Lower lobe of right lung (tissue), 2 donors: Measurements from ENCODE around the gene CNN2. TPM values are rescaled to one million over a fixed set of nuclear protein-coding genes. Genes with fewer than 3 reads are reported as not detected.
A peak's percentile ranks its signal among the peaks of the same experiment; 100 is the strongest.

Experiments used
- ATAC-seq, 2 donors: fragments of 200-7000 bp; cut with Tn5 transposase; one replicate each; pipeline ENCODE4 v1.9.1; 2020 to 2022; ENCODE audit warnings: mild to moderate bottlenecking in 2 of 2, moderate library complexity in 2 of 2
- DNase-seq: peaks from one replicate; pipeline ENCODE4 v3.0.0-alpha.2; 2020
- H3K27ac ChIP-seq: fragments of 200-600 bp; one replicate; pipeline ENCODE4 v1.8.0; 2022
- H3K27me3 ChIP-seq: fragments of 200-600 bp; one replicate; pipeline ENCODE4 v1.8.0; 2022; ENCODE audit warnings: low read depth
- H3K36me3 ChIP-seq: fragments of 200-600 bp; one replicate; pipeline ENCODE4 v1.8.0; 2022; ENCODE audit warnings: mild to moderate bottlenecking
- H3K4me1 ChIP-seq: fragments of 200-600 bp; one replicate; pipeline ENCODE4 v1.8.0; 2022
- H3K4me3 ChIP-seq: fragments of 200-600 bp; one replicate; pipeline ENCODE4 v1.8.0; 2022; ENCODE audit warnings: mild to moderate bottlenecking
- H3K9me3 ChIP-seq: fragments of 200-600 bp; one replicate; pipeline ENCODE4 v1.8.0; 2022
- CTCF ChIP-seq: fragments of 200-600 bp; IDR thresholded peaks from one replicate; pipeline ENCODE4 v1.8.0; 2022; ENCODE audit warnings: antibody characterized with exemption, mild to moderate bottlenecking
- intact Hi-C: fragments of 100-400 bp; cut with DNase I; formaldehyde crosslinking; loops from one replicate; pipeline ENCODE4 v1.11.0; 2022
- total RNA-seq: library from RNA; stranded (reverse); fragmentation: NEBNext Ultra II Directional; extraction: Animal tissue kit (Norgen Biotek cat#: 25700); gene quantifications from one replicate; pipeline ENCODE4 v1.2.1, GENCODE V29; 2021
- donor health status: DM: no; HTN: yes; CAD: no; lungs with severe emphysema.

Gene CNN2
- total RNA-seq, 1 donor from 2014 or later: 158 TPM

- Histone ChIP-seq H3K36me3 (peaks cover 64% of the 10 kb centered on the region), H3K4me3 (no peak overlapping the region), H3K9me3 (no peaks in the 10 kb centered on the region), H3K27ac (no peak overlapping the region), H3K27me3 (no peaks in the 10 kb centered on the region), H3K4me1 (peaks cover 36% of the 10 kb centered on the region)
- no peak for TF ChIP-seq CTCF
- no peak for DNase-seq
- no peak for ATAC-seq
- intact Hi-C loops: no loop called here
Measured at GRCh38 chr19:1080360-1081161, 54.2 kb downstream of the CNN2 start.

DNA sequence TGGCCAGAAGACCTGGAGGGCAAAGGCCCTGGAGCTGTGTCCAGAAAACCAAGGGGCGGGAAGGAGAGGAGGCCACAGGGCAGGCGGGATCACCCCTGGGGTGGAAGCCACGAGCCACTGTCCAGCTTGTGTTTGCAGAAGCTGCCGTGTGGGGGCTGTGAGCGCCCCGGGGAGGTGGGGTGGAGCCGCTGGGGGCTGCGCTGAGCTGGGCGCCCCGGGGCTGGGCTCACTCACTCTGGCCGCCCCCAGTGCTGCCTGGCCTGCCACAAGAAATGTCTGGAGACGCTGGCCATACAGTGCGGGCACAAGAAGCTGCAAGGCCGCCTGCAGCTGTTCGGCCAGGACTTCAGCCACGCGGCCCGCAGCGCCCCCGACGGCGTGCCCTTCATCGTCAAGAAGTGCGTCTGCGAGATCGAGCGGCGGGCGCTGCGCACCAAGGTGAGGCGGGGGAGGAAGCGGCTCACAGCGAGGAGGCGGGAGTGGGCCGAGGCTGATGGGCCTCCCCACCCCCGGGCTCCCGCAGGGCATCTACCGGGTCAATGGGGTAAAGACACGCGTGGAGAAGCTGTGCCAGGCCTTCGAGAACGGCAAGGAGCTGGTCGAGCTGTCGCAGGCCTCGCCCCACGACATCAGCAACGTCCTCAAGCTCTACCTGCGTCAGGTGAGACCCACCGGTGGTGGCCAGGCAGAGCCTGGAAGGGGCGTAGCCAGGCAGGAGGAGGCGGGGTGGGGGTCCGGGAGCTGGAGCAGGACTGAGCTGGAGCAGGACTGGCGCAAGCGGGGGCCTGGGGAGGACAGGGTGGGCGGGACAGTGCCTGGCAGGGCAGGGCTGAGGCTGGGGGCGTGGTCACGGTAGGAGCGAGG lies 55.1 kb downstream of the CNN2 start:
- peaks cover 26% of the 10 kb centered on the region for H3K4me1 ChIP-seq
- DNase-seq (no peak), ATAC-seq (no peak)
- H3K27ac ChIP-seq: no peak overlapping the region
- no peaks in the 10 kb centered on the region for H3K9me3 ChIP-seq
- intact Hi-C loops: no loop called here
- H3K4me3 ChIP-seq: peak overlapping the region; percentile 25
- no peaks in the 10 kb centered on the region for H3K27me3 ChIP-seq
- H3K36me3 ChIP-seq: peaks cover 74% of the 10 kb centered on the region
- no peak for TF ChIP-seq CTCF

DNA sequence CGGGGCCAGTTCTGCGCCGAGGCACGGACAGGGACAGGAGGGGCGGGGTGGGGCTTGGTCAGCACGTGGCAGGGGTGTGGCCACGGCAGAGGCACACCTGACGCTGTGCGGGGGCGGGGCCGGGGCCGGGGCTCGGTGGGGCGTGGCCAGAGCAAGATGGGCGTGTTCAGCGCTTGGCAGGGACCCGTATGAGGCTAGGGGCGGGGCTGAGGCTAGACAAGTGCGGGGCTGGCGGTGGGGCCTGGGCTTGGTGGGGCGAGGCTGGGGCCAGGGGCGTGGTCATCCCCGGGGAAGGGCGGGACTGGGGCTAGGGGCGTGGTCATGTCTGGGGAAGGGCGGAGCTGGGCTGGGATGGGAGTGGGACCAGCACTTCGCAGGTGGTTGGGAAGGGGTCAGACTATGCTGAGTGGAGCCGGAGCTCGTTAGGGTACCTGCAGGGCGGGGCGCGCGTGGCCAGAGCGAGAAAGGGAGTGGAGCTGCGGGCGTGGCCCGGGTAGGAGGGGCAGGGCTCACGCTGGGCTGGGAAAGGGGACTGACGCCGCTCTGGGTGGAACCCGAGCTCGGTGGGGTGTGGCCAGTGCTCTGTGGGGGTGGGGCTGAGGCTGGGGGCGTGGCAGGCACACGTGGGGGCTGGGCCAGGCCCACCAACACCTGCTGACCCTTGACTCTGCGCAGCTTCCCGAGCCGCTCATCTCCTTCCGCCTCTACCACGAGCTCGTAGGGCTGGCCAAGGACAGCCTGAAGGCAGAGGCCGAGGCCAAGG lies 55.9 kb downstream of the CNN2 start:
- peak; percentile 93 for DNase-seq
- peaks cover 79% of the 10 kb centered on the region for H3K36me3 ChIP-seq
- intact Hi-C loops: no loop called here
- no peak for TF ChIP-seq CTCF
- H3K27ac ChIP-seq: no peak overlapping the region
- H3K9me3 ChIP-seq: no peaks in the 10 kb centered on the region
- H3K4me1 ChIP-seq: peaks cover 18% of the 10 kb centered on the region
- no peaks in the 10 kb centered on the region for H3K27me3 ChIP-seq
- ATAC-seq: peak; percentile 91 to 92
- peak overlapping the region; percentile 29 for H3K4me3 ChIP-seq

- no peak for DNase-seq
- no peak overlapping the region for H3K27ac ChIP-seq
- no peak for TF ChIP-seq CTCF
- H3K4me1 ChIP-seq: peaks cover 20% of the 10 kb centered on the region
- H3K36me3 ChIP-seq: peaks cover 86% of the 10 kb centered on the region
- intact Hi-C loops: no loop called here
- no peaks in the 10 kb centered on the region for H3K9me3 ChIP-seq
- peak overlapping the region; percentile 29 for H3K4me3 ChIP-seq
- ATAC-seq: no peak
- no peaks in the 10 kb centered on the region for H3K27me3 ChIP-seq
Measured at GRCh38 chr19:1082928-1083816, 56.8 kb downstream of the CNN2 start.
